IPS-18a (cell line): ENCODE results near the gene GOLGA3.
"Not testable (repeated sequence)": the region's sequence is repeated elsewhere in the genome, so short reads cannot be mapped to it uniquely, and the experiment has no call there.

Source experiments
- H3K27ac ChIP-seq: one replicate; pipeline ENCODE4 v1.5.1; 2013; ENCODE audit warnings: low read length
- H3K27me3 ChIP-seq: one replicate; pipeline ENCODE4 v1.6.1; 2013; ENCODE audit warnings: mild to moderate bottlenecking, low read length; ENCODE audit not compliant: control insufficient read depth, insufficient read depth
- H3K36me3 ChIP-seq: one replicate; pipeline ENCODE4 v1.6.1; 2013; ENCODE audit warnings: low read depth, low read length; ENCODE audit not compliant: control insufficient read depth
- H3K4me1 ChIP-seq: one replicate; pipeline ENCODE4 v1.6.1; 2013; ENCODE audit warnings: low read depth, low read length; ENCODE audit not compliant: control insufficient read depth
- H3K4me3 ChIP-seq: one replicate; pipeline ENCODE4 v1.5.1; 2013; ENCODE audit warnings: low read length
- H3K9ac ChIP-seq: one replicate; pipeline ENCODE4 v1.6.1; 2013; ENCODE audit warnings: mild to moderate bottlenecking, low read length, moderate library complexity
- H3K9me3 ChIP-seq: one replicate; pipeline ENCODE4 v1.6.1; 2013; ENCODE audit warnings: low read depth, low read length; ENCODE audit not compliant: control insufficient read depth

The GOLGA3 gene

GRCh38 chr12:132773077-132773955, 55.4 kb downstream of the GOLGA3 start:
- no peak overlapping the region for H3K27ac ChIP-seq
- no peaks in the 10 kb centered on the region for H3K4me1 ChIP-seq
- no peaks in the 10 kb centered on the region for H3K9me3 ChIP-seq
- no peaks in the 10 kb centered on the region for H3K27me3 ChIP-seq
- H3K36me3 ChIP-seq = peaks cover 43% of the 10 kb centered on the region
- H3K9ac ChIP-seq = no peak overlapping the region
- H3K4me3 ChIP-seq = no peak overlapping the region

- no peaks in the 10 kb centered on the region for H3K27me3 ChIP-seq
- no peaks in the 10 kb centered on the region for H3K4me1 ChIP-seq
- H3K9me3 ChIP-seq = no peaks in the 10 kb centered on the region
- peaks cover 38% of the 10 kb centered on the region for H3K36me3 ChIP-seq
- H3K9ac ChIP-seq = no peak overlapping the region
- no peak overlapping the region for H3K4me3 ChIP-seq
- H3K27ac ChIP-seq = no peak overlapping the region
Observed at GRCh38 chr12:132772606-132773005, 56.1 kb downstream of the GOLGA3 start.

- Histone ChIP-seq H3K36me3 (peaks cover 28% of the 10 kb centered on the region), H3K27ac (no peak overlapping the region), H3K27me3 (no peaks in the 10 kb centered on the region), H3K9me3 (no peaks in the 10 kb centered on the region), H3K4me3 (no peak overlapping the region), H3K4me1 (no peaks in the 10 kb centered on the region), H3K9ac (no peak overlapping the region)
Observed at GRCh38 chr12:132771126-132771838, 57.4 kb downstream of the GOLGA3 start.

- H3K9me3 ChIP-seq = no peaks in the 10 kb centered on the region
- H3K27me3 ChIP-seq = no peaks in the 10 kb centered on the region
- H3K9ac ChIP-seq = no peak overlapping the region
- H3K4me3 ChIP-seq = no peak overlapping the region
- no peaks in the 10 kb centered on the region for H3K36me3 ChIP-seq
- H3K27ac ChIP-seq = no peak overlapping the region
- H3K4me1 ChIP-seq = no peaks in the 10 kb centered on the region
Observed at GRCh38 chr12:132766380-132767085, 62.1 kb downstream of the GOLGA3 start.

GRCh38 chr12:132765361-132765760, 63.3 kb downstream of the GOLGA3 start:
- Histone ChIP-seq H3K36me3 (no peaks in the 10 kb centered on the region), H3K27me3 (no peaks in the 10 kb centered on the region), H3K9ac (no peak overlapping the region), H3K4me1 (peaks cover 3% of the 10 kb centered on the region), H3K9me3 (no peaks in the 10 kb centered on the region), H3K4me3 (no peak overlapping the region), H3K27ac (no peak overlapping the region)

- no peaks in the 10 kb centered on the region for H3K27me3 ChIP-seq
- H3K36me3 ChIP-seq = no peaks in the 10 kb centered on the region
- H3K9ac ChIP-seq = no peak overlapping the region
- peaks cover 5% of the 10 kb centered on the region for H3K4me1 ChIP-seq
- no peak overlapping the region for H3K4me3 ChIP-seq
- H3K27ac ChIP-seq = no peak overlapping the region
- no peaks in the 10 kb centered on the region for H3K9me3 ChIP-seq
Observed at GRCh38 chr12:132764231-132764630, 64.4 kb downstream of the GOLGA3 start.

- Histone ChIP-seq H3K4me3 (peak overlapping the region; percentile 58), H3K9ac (peak overlapping the region; percentile 83), H3K27me3 (no peaks in the 10 kb centered on the region), H3K36me3 (peaks cover 4% of the 10 kb centered on the region), H3K4me1 (peaks cover 5% of the 10 kb centered on the region), H3K27ac (no peak overlapping the region), H3K9me3 (no peaks in the 10 kb centered on the region)
Observed at GRCh38 chr12:132761921-132762583, 66.6 kb downstream of the GOLGA3 start.

- Histone ChIP-seq H3K9ac (peak within 1 kb of the TSS; percentile 83), H3K9me3 (no peaks in the 10 kb centered on the region), H3K4me1 (peaks cover 5% of the 10 kb centered on the region), H3K27me3 (no peaks in the 10 kb centered on the region), H3K4me3 (peak within 1 kb of the TSS; percentile 81), H3K36me3 (peaks cover 4% of the 10 kb centered on the region), H3K27ac (no peak within 1 kb of the TSS)
Observed at GRCh38 chr12:132761032-132761920, 67.4 kb downstream of the GOLGA3 start, which contains the start of gene ANKLE2. ANKLE2 (minus strand) TSS chr12:132761832; CDS start chr12:132761798, 34 bp downstream.

GRCh38 chr12:132759359-132759758, 69.3 kb downstream of the GOLGA3 start:
- Histone ChIP-seq H3K27me3 (no peaks in the 10 kb centered on the region), H3K4me1 (peaks cover 5% of the 10 kb centered on the region), H3K27ac (no peak overlapping the region), H3K36me3 (peaks cover 10% of the 10 kb centered on the region), H3K9ac (no peak overlapping the region), H3K4me3 (no peak overlapping the region), H3K9me3 (no peaks in the 10 kb centered on the region)

GRCh38 chr12:132758825-132759224, 69.8 kb downstream of the GOLGA3 start:
- not testable (repeated sequence) for H3K4me3 ChIP-seq, H3K27ac ChIP-seq, H3K9ac ChIP-seq, H3K27me3 ChIP-seq, H3K4me1 ChIP-seq, H3K9me3 ChIP-seq
- peaks cover 12% of the 10 kb centered on the region for H3K36me3 ChIP-seq
